GM21737 (cell line): ENCODE measurements around the gene KY.
"Not testable (repeated sequence)": the region's sequence is repeated elsewhere in the genome, so short reads cannot be mapped to it uniquely, and the experiment has no call there.

Experiments
- ATAC-seq: cut with Tn5 transposase; IDR thresholded peaks from one replicate; pipeline ENCODE4 v1.9.1; 2021; ENCODE audit warnings: mild to moderate bottlenecking, moderate library complexity; ENCODE audit not compliant: unreplicated experiment

The KY gene

DNA sequence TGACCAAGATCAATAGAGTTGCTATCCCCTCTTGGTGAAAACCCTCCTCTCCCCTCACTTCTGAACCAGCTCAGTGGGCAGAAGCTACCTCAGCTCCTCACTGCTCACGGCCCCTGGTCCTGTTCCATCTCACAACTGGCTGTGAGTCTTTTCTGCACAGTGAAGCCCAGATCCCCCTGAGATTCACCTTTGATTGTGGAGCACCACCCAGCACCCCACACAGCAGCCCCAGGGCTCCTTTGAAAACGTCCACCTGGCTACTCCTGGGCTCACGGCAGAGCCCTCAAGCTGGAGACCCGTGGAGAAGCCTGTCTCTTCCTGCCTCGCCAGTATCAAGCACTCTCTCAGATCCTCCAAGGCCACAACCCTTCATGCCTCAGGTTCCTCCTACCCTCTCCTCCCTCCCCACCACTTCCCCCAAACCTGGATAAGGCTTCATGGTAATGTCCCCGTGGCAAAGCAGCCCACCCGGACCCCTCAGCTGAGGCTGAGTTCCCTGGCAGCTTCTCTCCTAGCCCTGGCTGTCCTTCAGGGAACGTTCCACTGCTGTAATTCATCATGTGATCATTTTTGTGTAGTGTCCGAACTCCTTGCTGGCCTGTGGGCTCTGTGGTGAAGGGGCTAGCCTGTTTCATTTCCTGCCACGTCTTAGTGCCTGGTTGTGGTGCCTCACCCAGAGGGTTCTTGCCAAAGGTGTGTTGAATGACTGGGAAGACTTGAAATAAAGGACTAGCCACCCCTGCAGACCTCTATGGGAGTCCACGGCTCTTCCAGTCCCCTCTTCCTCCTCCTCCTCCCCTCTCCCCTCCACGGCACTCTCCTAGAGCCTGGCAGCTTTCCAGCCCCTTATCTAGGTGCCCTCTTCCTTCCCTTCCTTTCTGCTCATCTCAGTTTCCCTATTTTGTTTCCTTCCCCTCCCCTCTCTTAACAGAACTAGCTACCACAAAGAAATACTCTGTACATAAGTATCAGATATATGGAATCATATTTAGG, 44.5 kb downstream of the KY start:
- ATAC-seq, result no peak

DNA sequence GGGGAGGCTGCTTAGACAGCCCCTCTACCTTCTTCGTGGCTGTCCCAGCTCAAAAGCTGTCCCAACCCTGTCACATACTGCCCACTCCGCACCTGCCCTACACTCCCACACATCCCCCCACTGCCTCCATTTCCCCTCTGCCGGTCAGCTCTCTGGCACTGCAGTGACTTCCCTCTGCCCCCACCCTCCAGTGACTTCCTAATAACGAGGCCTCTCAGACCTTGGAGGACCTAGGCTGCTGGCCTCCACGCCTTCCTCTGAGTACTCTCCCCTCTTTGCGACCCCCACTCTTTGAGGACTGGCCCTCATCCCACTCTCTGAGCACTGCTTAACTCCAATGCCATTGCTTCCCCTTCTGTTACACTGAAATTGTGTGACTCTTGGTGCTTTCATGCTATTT, 45.3 kb downstream of the KY start:
- ATAC-seq, result no peak

DNA sequence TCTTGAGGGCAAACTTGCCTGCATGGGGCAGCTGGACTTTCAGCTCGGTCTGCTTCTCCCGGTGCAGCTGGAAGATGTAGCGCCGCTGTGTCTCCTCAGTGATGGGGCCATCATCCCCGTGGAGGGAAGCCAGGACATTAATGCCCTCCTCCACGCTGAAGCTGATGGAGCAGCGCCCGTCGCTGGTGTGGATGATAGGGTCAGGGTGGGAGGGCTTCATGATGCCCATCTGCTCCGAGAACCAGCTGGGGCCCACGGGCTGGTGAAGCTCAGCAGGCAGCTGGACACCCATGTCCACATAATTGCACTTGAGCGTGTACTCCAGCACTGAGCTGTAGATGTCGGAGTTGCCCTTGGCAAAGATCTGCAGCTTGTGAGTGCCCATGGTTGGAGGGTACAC, 46.9 kb downstream of the KY start:
- ATAC-seq, result no peak

DNA sequence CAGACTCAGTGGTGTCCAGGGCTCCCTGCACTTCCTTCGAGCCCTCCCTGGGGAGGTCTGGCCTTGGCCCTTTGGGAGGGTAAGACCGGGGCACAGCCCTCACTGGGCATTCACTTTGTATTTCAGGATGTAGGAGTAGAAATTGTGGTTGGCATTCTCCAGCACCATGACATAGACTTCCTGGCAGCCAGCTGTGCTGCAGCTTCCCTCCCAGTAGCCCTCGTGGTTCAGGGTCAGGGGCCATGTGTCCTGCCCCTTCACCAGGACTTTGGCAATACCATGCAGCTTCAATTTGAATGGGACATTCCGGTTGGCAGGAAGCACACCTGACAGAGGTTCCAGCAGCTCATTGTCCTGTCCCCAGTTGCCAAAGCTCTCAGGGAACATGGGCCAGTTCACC, 47.3 kb downstream of the KY start:
- no peak for ATAC-seq

DNA sequence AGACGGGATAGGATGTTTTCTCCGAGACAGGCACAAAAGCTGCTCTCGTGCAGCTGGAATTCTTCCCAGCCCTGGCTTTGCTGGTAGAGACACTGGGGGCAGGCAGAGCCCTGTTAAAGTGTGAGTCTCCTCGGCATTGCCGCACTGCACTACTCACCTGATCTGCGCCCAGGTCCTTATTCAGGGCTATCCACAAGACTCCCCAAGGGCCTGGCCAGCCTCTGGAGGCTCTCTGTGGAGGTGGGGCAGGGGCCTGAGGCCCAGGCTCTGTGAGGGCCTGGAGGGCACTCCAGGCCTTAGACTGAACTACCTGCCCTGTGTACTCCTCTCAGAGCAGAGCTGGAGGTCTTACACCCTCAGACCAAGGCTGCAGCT, 48.4 kb downstream of the KY start:
- no peak for ATAC-seq

DNA sequence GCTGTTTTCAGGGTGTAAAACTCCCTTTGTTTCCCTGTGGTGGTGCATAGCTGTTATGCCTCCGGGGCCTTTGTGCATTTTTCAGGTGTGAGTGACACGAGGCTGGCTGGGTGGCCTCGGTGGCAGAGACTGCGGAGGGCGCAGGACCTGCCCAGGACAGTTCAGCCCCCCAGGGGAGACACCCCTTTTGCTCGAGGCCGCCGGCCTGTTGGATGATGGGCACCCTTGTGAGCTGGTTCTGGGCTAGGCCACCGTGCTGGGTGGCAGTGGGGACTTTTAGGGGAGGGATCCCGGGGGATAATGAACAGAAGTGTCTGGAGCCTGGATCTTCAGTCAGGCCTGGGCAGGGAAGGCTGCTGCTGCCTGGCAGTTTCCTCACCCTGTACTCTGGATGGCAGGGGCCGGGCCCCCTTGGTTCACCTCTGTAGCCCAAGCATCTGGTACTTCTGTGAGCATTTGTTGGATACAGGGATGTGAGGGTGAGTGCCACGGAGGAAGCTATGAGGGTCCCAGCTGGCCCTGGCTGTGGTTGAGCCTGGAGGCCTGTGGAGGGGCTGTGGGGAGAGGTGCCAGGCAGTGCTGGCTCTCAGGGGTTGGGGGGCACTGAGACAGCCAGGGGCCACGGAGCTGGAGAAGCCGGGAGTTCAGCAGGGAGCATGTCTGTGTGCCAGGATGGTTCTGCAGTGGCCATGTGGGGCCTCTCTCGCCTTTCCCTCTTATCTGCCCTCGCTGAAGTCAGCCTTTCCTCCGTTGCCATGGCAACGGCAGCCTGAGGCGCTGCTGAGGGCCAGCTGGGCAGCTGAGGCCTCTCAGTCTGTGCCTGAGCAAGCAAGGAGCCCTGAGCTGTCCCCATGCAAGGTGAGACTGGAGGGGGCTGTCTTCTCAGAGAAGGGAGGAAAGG, 49.0 kb downstream of the KY start:
- no peak for ATAC-seq

DNA sequence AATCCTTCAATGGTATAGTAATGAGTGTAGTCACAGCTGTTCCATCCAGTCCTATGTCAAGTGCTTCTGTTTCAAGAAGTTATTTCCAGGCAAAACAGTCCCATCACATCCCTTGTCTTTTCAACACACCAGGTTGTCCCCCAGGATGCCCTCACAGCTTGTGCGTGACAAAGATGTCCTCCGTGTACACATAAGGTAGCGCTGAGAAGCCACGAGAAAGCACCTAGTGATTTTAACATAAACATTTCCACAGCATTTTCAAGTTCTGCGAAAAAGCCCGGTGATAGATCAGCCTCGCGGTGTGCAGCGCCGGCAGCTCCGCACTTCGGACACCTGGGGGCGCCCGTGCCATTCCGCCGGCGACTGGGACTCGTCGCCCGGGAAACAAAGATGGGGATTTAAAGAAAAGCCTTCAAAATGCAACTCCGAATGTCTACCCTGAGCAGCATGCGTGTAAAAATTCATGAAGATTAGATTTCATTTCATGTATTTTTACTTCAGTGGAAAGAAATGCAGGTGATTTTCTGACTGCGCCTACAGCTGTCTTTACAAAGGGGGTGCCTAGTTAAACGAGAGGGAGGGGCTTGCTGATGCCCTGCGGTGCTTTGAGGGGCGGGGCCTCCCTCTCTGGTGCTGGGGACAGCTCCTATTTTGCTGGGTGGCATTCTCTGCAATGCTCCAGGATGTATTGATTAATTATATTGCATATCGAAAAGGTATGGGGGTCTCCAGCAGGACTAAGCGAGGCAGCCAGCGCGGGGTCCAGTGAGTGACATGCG, 49.9 kb downstream of the KY start:
- ATAC-seq, result no peak

DNA sequence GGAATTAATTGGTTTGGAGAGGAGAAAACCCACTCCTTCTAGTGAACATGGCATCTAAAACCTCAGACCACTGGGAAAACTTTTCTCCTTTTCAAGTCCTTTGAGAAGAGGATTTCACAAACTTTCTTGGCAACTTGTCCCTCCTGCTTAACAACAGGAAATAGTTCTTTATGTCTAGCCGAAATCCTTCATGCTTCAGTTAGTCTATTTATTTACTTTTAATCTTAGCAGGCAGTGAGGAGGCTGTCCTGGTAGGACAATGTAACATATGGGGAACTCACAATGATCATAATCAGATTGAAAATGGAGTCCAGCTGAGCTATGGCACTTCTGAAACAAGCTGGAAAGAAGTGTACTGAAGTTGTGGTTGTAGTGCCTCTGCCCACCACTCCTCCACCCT, 50.6 kb downstream of the KY start:
- ATAC-seq, result no peak

DNA sequence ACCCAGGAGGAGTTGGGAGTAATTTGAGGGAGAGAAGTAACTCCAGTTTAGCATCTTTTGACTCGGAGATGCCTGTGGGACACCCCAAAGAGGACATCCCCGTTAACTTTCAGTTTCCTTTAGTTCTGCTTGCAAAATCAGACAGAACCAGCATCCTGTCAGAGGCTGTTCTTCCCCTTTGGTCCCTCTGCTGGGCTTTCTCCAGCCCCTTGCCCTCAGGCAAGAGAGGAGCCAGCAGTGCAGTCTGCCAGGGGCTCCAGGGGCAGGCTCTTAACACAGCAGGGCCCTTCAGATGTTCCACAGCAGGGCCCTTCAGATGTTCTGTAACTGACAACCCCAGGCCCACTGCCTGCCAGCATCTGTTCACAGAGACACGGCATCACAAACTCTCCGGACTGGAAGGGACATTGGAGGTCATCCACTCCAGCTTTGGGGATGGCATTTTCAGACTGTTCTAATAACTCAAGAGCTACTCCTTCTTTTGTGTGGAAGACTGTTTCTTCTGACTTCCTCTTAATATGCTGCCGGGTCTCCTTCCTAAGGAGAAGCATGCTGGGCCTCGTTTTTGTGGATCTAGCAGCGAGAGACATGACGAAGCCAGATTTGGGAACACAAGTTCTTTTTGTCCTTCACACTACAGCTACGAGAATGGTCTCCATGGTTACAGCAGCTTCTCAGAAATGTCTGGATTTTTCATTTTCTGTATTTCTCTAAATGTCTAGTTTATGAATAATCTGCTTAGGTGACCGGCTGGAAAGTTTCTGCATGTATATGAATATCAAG, 51.9 kb downstream of the KY start:
- ATAC-seq, result no peak

DNA sequence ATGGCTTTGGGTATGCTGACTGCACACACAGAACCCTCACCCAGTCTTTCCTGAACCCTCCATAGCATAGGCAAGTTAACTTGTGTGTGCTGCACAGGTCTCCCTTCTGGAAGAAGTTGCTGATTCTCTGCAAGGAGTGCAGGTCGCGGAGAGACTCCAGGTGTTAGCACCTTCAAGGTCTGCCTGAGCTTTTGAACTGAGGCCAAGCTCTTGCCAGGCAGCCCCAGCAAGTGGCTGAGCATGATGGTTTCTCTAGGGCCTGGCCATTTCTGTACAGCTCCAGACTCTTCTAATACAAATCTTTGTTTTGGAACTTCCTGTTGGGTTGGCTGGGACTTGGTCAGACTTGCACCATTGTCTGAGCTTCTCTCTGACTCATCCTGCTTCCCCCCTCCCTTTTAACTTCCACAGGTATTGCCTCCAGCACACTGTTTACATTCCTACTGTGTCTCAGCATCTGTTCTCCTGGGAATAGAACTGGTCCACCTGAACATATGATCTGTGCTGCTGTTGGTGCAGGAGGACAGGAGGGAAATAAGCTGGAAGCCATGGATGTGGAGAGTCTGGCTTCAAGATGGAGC, 53.3 kb downstream of the KY start:
- no peak for ATAC-seq

DNA sequence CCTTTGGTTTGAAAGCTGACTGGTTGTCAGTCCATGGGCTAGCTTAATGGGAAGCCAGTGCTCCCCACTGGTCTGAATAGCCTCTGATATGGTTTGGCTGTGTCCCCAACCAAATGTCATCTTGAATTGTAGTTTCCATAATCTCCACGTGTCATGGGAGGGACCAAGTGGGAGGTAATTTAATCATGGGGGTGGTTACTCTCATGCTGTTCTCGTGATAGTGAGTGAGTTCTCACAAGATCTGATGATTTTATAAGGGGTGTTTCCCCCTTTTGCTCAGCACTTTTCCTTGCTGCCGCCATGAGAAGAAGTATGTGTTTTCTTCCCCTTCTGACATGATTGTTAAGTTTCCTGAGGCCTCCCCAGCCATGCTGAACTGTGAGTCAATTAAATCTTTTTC, 55.8 kb downstream of the KY start:
- not testable (repeated sequence) for ATAC-seq

DNA sequence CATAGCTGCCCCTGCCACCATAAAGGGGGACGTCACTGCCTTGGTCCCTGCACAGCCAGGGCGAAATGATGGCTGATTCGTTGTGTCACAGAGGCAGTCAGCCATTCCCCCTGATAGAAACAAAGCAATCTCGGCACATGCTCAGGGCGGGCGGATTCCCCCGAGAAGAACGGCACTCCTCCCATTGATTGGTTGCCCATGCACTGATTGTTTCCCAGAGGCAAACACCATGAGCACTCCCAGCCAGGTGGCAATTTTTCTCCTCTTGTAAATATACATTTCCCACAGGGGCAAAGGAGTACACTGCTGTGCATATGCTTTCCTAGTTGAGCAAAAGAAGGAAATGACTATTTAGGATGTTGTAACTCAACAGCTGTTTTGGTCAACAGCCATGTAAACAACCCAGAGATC, 56.5 kb downstream of the KY start:
- no peak for ATAC-seq

DNA sequence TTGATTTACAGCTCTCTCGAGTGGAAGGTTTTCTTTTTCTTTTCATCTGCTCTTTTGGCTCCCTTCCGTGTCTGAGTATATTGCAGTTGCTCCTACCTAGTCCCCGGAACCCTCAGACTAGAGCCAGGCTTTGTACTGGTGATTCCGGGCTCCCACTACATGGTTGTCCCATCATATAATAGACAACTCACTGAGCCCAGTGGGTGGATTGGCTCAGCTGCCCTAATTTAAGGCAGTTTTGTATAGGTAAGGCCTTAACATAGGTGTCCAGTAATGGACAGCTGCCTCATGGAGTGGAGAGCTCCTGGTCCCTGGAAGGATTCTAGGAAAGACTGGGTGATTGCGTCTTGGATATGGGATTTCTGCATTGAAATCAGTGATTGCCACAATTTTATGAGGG, 58.0 kb downstream of the KY start:
- ATAC-seq, result no peak

DNA sequence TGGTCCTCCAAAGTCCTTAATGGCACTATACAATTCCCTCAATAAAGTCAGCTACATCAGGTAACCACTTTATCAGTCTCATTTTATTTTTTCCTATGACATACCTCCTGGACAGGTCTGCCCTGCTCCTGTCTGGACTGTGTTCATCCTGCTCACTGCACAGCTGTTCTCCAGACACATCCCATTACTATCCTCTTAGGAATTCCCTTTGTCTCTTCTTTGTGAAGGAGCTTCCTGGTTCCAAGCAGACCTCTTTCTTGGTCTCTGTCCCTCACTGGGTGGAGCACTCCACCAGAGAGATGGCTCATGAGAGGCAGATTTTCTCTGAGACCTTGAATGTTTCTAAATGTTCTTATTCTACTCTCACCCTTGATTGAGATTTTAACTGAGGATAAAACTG, 60.1 kb downstream of the KY start:
- ATAC-seq, result no peak

DNA sequence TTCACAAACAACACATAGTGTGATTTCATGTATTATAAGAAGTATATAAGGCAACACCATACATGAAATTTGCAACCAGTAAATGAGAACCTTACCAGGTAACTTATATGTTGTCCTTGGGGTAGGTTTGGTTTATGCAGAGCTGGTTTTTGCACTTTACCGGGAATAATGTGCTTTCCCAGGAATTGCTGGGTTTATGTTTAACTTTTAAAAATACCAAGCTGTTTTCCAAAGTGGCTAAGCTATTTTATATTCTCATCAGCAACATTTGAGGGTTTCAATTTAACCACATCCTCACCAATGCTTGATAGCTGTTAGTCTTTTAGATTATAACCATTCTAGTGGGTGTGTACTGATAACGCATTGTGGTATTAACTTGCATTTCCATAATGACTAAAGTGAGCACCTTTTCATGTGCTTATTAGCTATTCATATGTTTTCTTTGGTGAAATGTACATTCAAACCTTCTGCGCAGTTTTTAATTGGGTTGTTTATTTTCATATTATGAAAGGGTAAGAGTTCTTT, 71.6 kb downstream of the KY start:
- ATAC-seq, result no peak

DNA sequence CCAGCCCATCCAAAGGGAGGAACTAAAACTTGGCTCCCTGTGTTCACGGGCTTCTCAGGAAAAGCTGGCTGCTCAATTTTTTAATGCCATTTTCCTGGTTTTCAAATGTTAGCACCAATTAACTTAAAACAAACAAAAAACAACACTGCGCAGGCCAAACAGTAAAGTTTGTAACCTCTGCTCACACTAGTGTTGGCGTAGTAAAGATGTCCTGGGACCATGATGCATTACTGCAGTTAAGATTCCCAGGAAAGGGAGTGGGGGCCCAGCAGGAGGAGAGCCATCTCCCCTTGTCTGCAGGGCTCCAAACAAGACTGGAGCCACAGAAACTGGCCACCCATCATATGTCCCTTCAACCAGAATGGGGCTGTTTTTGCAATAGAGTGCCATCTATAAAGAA, 74.0 kb downstream of the KY start:
- no peak for ATAC-seq

DNA sequence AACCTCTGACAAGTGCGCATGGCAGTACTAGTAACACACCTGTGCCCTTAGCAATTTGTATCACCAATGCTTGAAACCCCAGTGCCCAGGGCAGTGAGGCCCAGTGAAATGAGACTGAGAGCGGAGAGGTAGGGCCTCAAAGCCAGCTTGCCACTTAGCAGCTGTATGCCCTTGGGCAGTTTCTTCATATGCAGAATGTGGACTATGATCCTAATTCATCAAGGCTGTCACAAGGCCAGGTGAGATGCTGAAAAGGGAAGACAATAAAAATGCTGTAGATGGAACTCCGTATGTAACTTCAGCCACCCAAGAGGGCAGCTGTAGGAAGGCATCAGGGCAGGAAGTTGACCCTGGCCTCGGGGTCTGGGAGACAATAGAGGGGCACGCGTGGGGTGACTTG, 74.4 kb downstream of the KY start:
- no peak for ATAC-seq

DNA sequence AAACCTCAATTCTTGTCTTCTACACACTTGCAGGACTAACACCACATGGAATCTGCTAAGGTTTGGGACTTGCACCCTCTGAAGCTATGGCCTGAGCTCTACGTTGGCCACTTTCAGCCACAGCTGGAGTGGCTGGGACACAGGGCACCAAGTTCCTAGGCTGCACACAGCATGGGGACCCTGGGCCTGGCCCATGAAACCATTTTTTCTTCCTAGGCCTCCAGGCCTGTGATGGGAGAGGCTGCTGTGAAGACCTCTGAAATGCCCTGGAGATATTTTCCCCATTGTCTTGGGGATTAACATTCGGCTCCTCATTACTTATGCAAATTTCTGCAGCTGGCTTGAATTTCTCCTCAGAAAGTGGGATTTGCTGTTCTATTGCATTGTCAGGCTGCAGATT, 80.9 kb downstream of the KY start:
- ATAC-seq, result not testable (repeated sequence)

DNA sequence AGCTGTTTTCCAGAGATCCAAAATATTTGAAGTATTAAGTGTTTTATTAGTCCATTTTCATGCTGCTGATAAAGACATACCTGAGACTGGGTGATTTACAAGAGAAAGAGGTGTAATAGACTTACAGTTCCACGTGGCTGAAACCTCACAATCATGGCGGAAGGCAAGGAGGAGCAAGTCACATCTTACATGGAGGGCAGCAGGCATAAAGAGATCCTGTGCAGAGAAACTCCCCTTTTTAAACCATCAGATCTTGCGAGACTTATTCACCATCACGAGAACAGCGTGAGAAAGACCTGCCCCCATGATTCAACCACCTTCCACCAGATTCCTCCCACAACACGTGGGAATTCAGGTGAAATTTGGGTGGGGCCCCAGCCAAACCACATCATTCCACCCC, 82.0 kb downstream of the KY start:
- no peak for ATAC-seq

DNA sequence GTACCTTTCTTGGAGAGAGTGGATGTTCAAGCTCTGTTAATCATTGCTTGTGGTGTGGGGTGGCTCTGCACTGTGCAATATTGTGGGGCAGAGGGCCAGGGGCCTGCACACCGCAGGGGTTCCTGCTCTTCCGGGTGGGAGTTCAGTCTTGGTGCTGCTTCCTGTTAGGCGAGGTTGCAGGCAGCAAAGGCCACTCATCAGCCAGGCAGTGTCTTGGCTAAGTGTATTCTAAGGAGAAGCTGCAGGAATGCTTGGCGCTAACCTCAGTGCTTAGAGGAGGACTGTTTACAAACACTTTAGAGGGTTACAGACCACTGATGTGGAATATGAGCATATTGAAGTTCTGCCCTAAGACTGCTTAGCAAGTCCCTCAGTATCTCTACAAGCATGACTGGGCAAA, 83.2 kb downstream of the KY start:
- ATAC-seq, result no peak
